IMR-90 (cell line): Measurements from ENCODE around the gene COL28A1. TPM values are rescaled to one million over a fixed set of nuclear protein-coding genes. Genes with fewer than 3 reads are reported as not detected.

Source experiments
- ATAC-seq: fragments of 200-7000 bp; cut with Tn5 transposase; 2 replicates; pipeline ENCODE4 v1.9.1; 2020; ENCODE audit warnings: low read depth, mild to moderate bottlenecking, moderate library complexity
- BruUV-seq: library from RNA; stranded (reverse); fragments of 400-500 nt; replicated peaks from 2 replicates; lab custom pipeline; 2021; lab: Mats Ljungman, UMichigan
- CTCF ChIA-PET: fragments of 300-600 bp; formaldehyde crosslinking; extraction: SDS; loops from one replicate; lab custom pipeline; 2021; ENCODE audit warnings: antibody characterized with exemption; lab: Yijun Ruan, JAX
- POLR2A ChIA-PET: fragments of 300-600 bp; sonication (Branson Sonifier 250); formaldehyde crosslinking; loops from one replicate; lab custom pipeline; 2022; ENCODE audit warnings: antibody characterized with exemption; ENCODE audit not compliant: unreplicated experiment; lab: Charles Lee
- DNase-seq: peaks from one replicate; pipeline ENCODE4 v3.0.0; 2013
- H2AFZ ChIP-seq: replicated peaks from 2 replicates; pipeline ENCODE3; 2013; ENCODE audit warnings: low read length, mild to moderate bottlenecking; ENCODE audit not compliant: poor library complexity
- H2AK5ac ChIP-seq: 2 replicates; pipeline ENCODE4 v1.6.1; 2013; ENCODE audit warnings: low read depth, low read length, inconsistent platforms
- H2AK9ac ChIP-seq: replicated peaks from 2 replicates; pipeline ENCODE3; 2013; ENCODE audit warnings: mild to moderate bottlenecking, low read depth, low read length, moderate library complexity; ENCODE audit not compliant: poor library complexity
- H2BK120ac ChIP-seq: 2 replicates; pipeline ENCODE4 v1.6.1; 2013; ENCODE audit warnings: low read depth, low read length, inconsistent platforms
- H2BK15ac ChIP-seq: 3 replicates; pipeline ENCODE4 v1.6.1; 2013; ENCODE audit warnings: low read depth, low read length, inconsistent platforms
- H2BK20ac ChIP-seq: 2 replicates; pipeline ENCODE4 v1.6.1; 2013; ENCODE audit warnings: low read depth, mild to moderate bottlenecking, inconsistent platforms, low read length, moderate library complexity
- H2BK5ac ChIP-seq: 2 replicates; pipeline ENCODE4 v1.6.1; 2013; ENCODE audit warnings: mild to moderate bottlenecking, low read depth, low read length, inconsistent platforms; ENCODE audit not compliant: poor library complexity, severe bottlenecking
- H3K14ac ChIP-seq: replicated peaks from 2 replicates; pipeline ENCODE4 v1.6.1; 2013; ENCODE audit warnings: low read depth, low read length, inconsistent platforms
- H3K18ac ChIP-seq: 2 replicates; pipeline ENCODE4 v1.6.1; 2013; ENCODE audit warnings: low read depth, low read length, control low read depth
- H3K23ac ChIP-seq: 2 replicates; pipeline ENCODE4 v1.6.1; 2013; ENCODE audit warnings: low read depth, low read length, inconsistent platforms
- H3K27ac ChIP-seq: 2 replicates; pipeline ENCODE4 v1.5.1; 2013; ENCODE audit warnings: mild to moderate bottlenecking, control low read depth, low read length; ENCODE audit not compliant: insufficient read depth
- H3K27me3 ChIP-seq: 2 replicates; pipeline ENCODE4 v1.6.1; 2013; ENCODE audit warnings: low read length; ENCODE audit not compliant: control insufficient read depth, insufficient read depth
- H3K36me3 ChIP-seq: 2 replicates; pipeline ENCODE4 v1.6.1; 2013; ENCODE audit warnings: low read length, mixed read lengths; ENCODE audit not compliant: control insufficient read depth, insufficient read depth
- H3K4ac ChIP-seq: 2 replicates; pipeline ENCODE4 v1.6.1; 2013; ENCODE audit warnings: low read depth, low read length, inconsistent platforms
- H3K4me1 ChIP-seq: 2 replicates; pipeline ENCODE4 v1.6.1; 2013; ENCODE audit warnings: low read length, mixed read lengths; ENCODE audit not compliant: control insufficient read depth, insufficient read depth
- H3K4me2 ChIP-seq: 2 replicates; pipeline ENCODE4 v1.6.1; 2013; ENCODE audit warnings: low read depth, mild to moderate bottlenecking, control low read depth, low read length, moderate library complexity
- H3K4me3 ChIP-seq: 2 replicates; pipeline ENCODE4 v1.5.1; 2013; ENCODE audit warnings: low read depth, mild to moderate bottlenecking, control low read depth, low read length, moderate library complexity; ENCODE audit not compliant: insufficient read depth
- H3K56ac ChIP-seq: 2 replicates; pipeline ENCODE4 v1.6.1; 2013; ENCODE audit warnings: low read length, inconsistent platforms; ENCODE audit not compliant: insufficient read depth; ENCODE audit errors: extremely low read depth
- H3K79me1 ChIP-seq, 2 experiments: 2 replicates each; pipeline ENCODE4 v1.6.1; 2013; ENCODE audit warnings: low read length in 2 of 2, inconsistent platforms in 1 of 2, low read depth in 1 of 2
- H3K9ac ChIP-seq: 2 replicates; pipeline ENCODE4 v1.6.1; 2013; ENCODE audit warnings: low read depth, low read length, control low read depth
- H3K9me1 ChIP-seq: 2 replicates; pipeline ENCODE4 v1.6.1; 2013; ENCODE audit warnings: low read length, inconsistent platforms; ENCODE audit not compliant: insufficient read depth
- H3K9me3 ChIP-seq: 2 replicates; pipeline ENCODE4 v1.6.1; 2013; ENCODE audit warnings: low read length; ENCODE audit not compliant: control insufficient read depth, insufficient read depth
- H4K20me1 ChIP-seq: 2 replicates; pipeline ENCODE4 v1.6.1; 2013; ENCODE audit warnings: low read length, inconsistent platforms; ENCODE audit not compliant: insufficient read depth
- H4K5ac ChIP-seq: 2 replicates; pipeline ENCODE4 v1.6.1; 2013; ENCODE audit warnings: mild to moderate bottlenecking, low read depth, low read length, control low read depth
- H4K8ac ChIP-seq, 2 experiments: 2 replicates each; pipeline ENCODE4 v1.6.1; 2013; ENCODE audit warnings: low read depth in 2 of 2, low read length in 2 of 2, control low read depth in 1 of 2, inconsistent platforms in 1 of 2
- H4K91ac ChIP-seq: 2 replicates; pipeline ENCODE4 v1.6.1; 2013; ENCODE audit warnings: low read depth, low read length, inconsistent platforms; ENCODE audit not compliant: insufficient read depth
- BHLHE40 ChIP-seq: fragments of 150-350 bp; IDR thresholded peaks from 2 replicates; pipeline ENCODE4 v1.6.1; 2016; ENCODE audit warnings: mild to moderate bottlenecking, low read depth, low read length
- CEBPB ChIP-seq: IDR thresholded peaks from 2 replicates; pipeline ENCODE4 v1.6.1; 2012; ENCODE audit warnings: low read depth, low read length, improper control_type of control experiment
- CTCF ChIP-seq: conservative IDR thresholded peaks from 2 replicates; pipeline ENCODE4 v1.5.1; 2012; ENCODE audit warnings: mild to moderate bottlenecking, low read depth, low read length, improper control_type of control experiment
- FOS ChIP-seq: fragments of 150-350 bp; IDR thresholded peaks from 2 replicates; pipeline ENCODE4 v1.6.1; 2016; ENCODE audit warnings: low read depth, low read length
- MAZ ChIP-seq: IDR thresholded peaks from 2 replicates; pipeline ENCODE4 v1.6.1; 2012; ENCODE audit warnings: low read depth, mild to moderate bottlenecking, low read length, improper control_type of control experiment, moderate library complexity, borderline replicate concordance
- RCOR1 ChIP-seq: IDR thresholded peaks from 2 replicates; pipeline ENCODE4 v1.6.1; 2012; ENCODE audit warnings: mild to moderate bottlenecking, low read length, improper control_type of control experiment; ENCODE audit not compliant: insufficient replicate concordance
- WGBS, 2 experiments: methylation state at CpG; one replicate each; pipeline versions ENCODE4 v1.1.5 to v1.1.7; 2013; ENCODE audit warnings: missing lambda C conversion rate in 2 of 2; ENCODE audit not compliant: insufficient read length in 1 of 2; ENCODE audit errors: extremely low coverage in 2 of 2; 5-methylcytosine and 5-hydroxymethylcytosine counted together
- dilution Hi-C: fragments of 300-500 bp; cut with HindIII; formaldehyde crosslinking; loops from one replicate; pipeline ENCODE4 v1.14.3; 2018; ENCODE audit warnings: low sequenced_read_pairs; ENCODE audit not compliant: unreplicated experiment
- in situ Hi-C: fragments of 300-500 bp; cut with MboI; formaldehyde crosslinking; loops from 3 replicates; pipeline ENCODE4 v1.14.3; 2019; ENCODE audit warnings: low sequenced_read_pairs, inconsistent platforms, mixed read lengths
- intact Hi-C: fragments of 100-400 bp; cut with micrococcal nuclease; formaldehyde crosslinking; loops from 2 replicates; pipeline ENCODE4 v1.10.0; 2022
- polyA plus RNA-seq, 3 experiments: library from polyadenylated mRNA; depleted of rRNA; stranded (reverse); fragments of >200 nt; gene quantifications; 2 replicates each; pipeline ENCODE4 v1.2.3, GENCODE V29; 2012; ENCODE audit warnings: low replicate concordance in 1 of 3
- total RNA-seq: library from RNA; depleted of rRNA; stranded (reverse); fragments of >200 nt; gene quantifications from 2 replicates; pipeline ENCODE4 v1.2.3, GENCODE V29; 2012

COL28A1 gene
- total and polyA plus RNA-seq, 2 of the 4 experiments (the other 2 are of a cell fraction): under 0.01 to 0.05 TPM

- BruUV-seq: no TSS peak
- H2BK15ac ChIP-seq: no peak overlapping the region
- WGBS, 2 experiments: no CpG with 5 or more reads among the region's 2 CpGs
- H3K56ac ChIP-seq: no peak overlapping the region
- H4K5ac ChIP-seq: no peak overlapping the region
- no peak overlapping the region for H2BK120ac ChIP-seq
- H3K4me1 ChIP-seq: no peaks in the 10 kb centered on the region
- TF ChIP-seq CTCF: no peak
- TF ChIP-seq CEBPB: no peak
- no peak for TF ChIP-seq RCOR1
- TF ChIP-seq MAZ: no peak
- no peak for TF ChIP-seq FOS
- no peak for TF ChIP-seq BHLHE40
- no peak overlapping the region for H3K9ac ChIP-seq
- no peak overlapping the region for H4K8ac ChIP-seq
- H3K23ac ChIP-seq: no peak overlapping the region
- ChIA-PET POLR2A (no interaction called here), CTCF (interaction anchor here (1.0 kb wide), 1 partner anchor 314 kb away, joined by 3 read pairs; no protein-coding TSS in a partner anchor)
- H3K27me3 ChIP-seq: no peaks in the 10 kb centered on the region; the same call in 1 of the 2 replicates
- H4K20me1 ChIP-seq: no peaks in the 10 kb centered on the region
- dilution Hi-C loops (no loop called here), in situ Hi-C loops (loop anchor here (10.0 kb wide), 2 partner anchors 317 to 793 kb away; no protein-coding TSS in a partner anchor), intact Hi-C loops (loop anchor here (5.0 to 10.0 kb wide), 2 partner anchors 340 to 543 kb away; partner anchors contain the start of gene GLCCI1)
- H2AK9ac ChIP-seq: no peak overlapping the region
- no peak overlapping the region for H2AFZ ChIP-seq
- no peaks in the 10 kb centered on the region for H3K36me3 ChIP-seq
- H3K79me1 ChIP-seq: no peaks in the 10 kb centered on the region
- H3K14ac ChIP-seq: no peak overlapping the region
- no peak overlapping the region for H3K4ac ChIP-seq
- no peak overlapping the region for H4K91ac ChIP-seq
- H3K9me3 ChIP-seq: no peaks in the 10 kb centered on the region
- H2BK20ac ChIP-seq: no peak overlapping the region
- H2AK5ac ChIP-seq: no peak overlapping the region
- no peak overlapping the region for H3K4me2 ChIP-seq
- no peak overlapping the region for H3K27ac ChIP-seq
- ATAC-seq: no peak
- H3K4me3 ChIP-seq: no peak overlapping the region
- no peak overlapping the region for H2BK5ac ChIP-seq
- H3K9me1 ChIP-seq: no peaks in the 10 kb centered on the region
- H3K18ac ChIP-seq: no peak overlapping the region
- no peak for DNase-seq
These were observed 113.8 kb downstream of the COL28A1 start for GRCh38 chr7:7421826-7422225.
